ENCODE measurements around the gene TMEM132D. TPM values are rescaled to one million over a fixed set of nuclear protein-coding genes. Genes with fewer than 3 reads are reported as not detected.

The TMEM132D gene
- total RNA-seq, 1 experiment from 2014 or later, result not detected

DNA sequence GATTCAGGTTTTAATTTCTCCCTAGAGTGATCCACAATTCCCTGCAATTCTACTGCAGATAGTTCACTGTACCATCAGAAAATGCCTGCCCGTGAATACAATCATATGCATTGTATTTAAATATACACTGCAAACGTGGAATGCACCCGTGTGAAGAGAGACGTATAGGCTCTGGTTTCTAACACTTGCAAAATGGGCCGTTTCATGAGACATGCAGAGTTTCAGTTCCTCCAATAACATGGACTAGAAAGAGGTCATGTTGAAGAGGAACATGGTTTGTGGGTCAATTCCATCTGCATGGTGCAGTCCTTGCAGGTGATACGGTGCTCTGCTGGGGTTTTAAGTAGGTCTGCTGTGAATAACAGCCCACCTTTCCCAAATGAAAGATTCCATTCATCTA lies 373.3 kb downstream of the TMEM132D start:
- Histone ChIP-seq H3K4me1 (ENCODE audit: control insufficient read depth, insufficient read depth, low read length) (no peaks in the 10 kb centered on the region), H3K36me3 (ENCODE audit: control insufficient read depth, insufficient read depth, low read length) (no peaks in the 10 kb centered on the region), H3K4me3 (ENCODE audit: low read depth in 2 of 2, low read length in 2 of 2) (no peak overlapping the region), H3K9me3 (ENCODE audit: control insufficient read depth, insufficient read depth, low read depth, low read length) (no peaks in the 10 kb centered on the region), H3K27ac (ENCODE audit: low read length) (no peak overlapping the region), H3K27me3 (ENCODE audit: control insufficient read depth, insufficient read depth, low read length) (no peaks in the 10 kb centered on the region)
- TF ChIP-seq, protein P1, sequence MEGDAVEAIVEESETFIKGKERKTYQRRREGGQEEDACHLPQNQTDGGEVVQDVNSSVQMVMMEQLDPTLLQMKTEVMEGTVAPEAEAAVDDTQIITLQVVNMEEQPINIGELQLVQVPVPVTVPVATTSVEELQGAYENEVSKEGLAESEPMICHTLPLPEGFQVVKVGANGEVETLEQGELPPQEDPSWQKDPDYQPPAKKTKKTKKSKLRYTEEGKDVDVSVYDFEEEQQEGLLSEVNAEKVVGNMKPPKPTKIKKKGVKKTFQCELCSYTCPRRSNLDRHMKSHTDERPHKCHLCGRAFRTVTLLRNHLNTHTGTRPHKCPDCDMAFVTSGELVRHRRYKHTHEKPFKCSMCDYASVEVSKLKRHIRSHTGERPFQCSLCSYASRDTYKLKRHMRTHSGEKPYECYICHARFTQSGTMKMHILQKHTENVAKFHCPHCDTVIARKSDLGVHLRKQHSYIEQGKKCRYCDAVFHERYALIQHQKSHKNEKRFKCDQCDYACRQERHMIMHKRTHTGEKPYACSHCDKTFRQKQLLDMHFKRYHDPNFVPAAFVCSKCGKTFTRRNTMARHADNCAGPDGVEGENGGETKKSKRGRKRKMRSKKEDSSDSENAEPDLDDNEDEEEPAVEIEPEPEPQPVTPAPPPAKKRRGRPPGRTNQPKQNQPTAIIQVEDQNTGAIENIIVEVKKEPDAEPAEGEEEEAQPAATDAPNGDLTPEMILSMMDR (IDR thresholded peaks at IDR 0.05), result no peak
- TF ChIP-seq SIN3A (IDR thresholded peaks at IDR 0.05; ENCODE audit: borderline replicate concordance, insufficient read depth, low read depth, low read length) (no peak), TCF7L2 (IDR thresholded peaks at IDR 0.05; ENCODE audit: low read depth, low read length) (no peak), POLR2AphosphoS5 (IDR thresholded peaks at IDR 0.05; ENCODE audit: low read depth, low read length) (no peak)
- TF ChIP-seq, protein P2, sequence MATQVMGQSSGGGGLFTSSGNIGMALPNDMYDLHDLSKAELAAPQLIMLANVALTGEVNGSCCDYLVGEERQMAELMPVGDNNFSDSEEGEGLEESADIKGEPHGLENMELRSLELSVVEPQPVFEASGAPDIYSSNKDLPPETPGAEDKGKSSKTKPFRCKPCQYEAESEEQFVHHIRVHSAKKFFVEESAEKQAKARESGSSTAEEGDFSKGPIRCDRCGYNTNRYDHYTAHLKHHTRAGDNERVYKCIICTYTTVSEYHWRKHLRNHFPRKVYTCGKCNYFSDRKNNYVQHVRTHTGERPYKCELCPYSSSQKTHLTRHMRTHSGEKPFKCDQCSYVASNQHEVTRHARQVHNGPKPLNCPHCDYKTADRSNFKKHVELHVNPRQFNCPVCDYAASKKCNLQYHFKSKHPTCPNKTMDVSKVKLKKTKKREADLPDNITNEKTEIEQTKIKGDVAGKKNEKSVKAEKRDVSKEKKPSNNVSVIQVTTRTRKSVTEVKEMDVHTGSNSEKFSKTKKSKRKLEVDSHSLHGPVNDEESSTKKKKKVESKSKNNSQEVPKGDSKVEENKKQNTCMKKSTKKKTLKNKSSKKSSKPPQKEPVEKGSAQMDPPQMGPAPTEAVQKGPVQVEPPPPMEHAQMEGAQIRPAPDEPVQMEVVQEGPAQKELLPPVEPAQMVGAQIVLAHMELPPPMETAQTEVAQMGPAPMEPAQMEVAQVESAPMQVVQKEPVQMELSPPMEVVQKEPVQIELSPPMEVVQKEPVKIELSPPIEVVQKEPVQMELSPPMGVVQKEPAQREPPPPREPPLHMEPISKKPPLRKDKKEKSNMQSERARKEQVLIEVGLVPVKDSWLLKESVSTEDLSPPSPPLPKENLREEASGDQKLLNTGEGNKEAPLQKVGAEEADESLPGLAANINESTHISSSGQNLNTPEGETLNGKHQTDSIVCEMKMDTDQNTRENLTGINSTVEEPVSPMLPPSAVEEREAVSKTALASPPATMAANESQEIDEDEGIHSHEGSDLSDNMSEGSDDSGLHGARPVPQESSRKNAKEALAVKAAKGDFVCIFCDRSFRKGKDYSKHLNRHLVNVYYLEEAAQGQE (IDR thresholded peaks at IDR 0.05; ENCODE audit: insufficient read depth in 1 of 2, low read depth in 2 of 2, low read length in 1 of 2), result no peak
- BruUV-seq (replicated peaks), result no TSS peak
- ATAC-seq (no peak), DNase-seq (ENCODE audit: low read depth, low spot score) (no peak)
- ChIA-PET POLR2A (no interaction called here), CTCF (no interaction called here)
- in situ Hi-C loops (cut with HindIII; ENCODE audit: low pct_unique_long_range_greater_than_20kb, low sequenced_read_pairs) (no loop called here), intact Hi-C loops (cut with micrococcal nuclease; ENCODE audit: unreplicated experiment) (no loop called here)

DNA sequence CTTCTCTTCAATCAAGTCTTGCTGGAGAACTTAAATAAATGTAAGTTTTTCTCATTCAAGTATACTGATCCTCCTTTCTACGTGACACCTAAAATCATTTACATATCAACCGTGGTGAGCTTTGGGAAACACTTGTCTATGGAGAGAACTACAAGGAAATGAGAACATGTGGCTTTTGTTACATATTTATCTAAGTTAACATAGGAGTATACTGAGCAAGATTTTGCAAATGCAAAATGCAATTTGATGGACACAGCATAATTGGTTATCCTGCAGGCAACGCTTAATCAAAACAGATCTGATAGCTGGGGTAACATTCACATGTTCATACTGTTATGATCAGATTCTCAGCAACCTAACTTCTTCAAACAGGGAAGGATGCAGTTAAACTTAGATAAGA lies 376.3 kb downstream of the TMEM132D start:
- intact Hi-C loops (cut with micrococcal nuclease; ENCODE audit: unreplicated experiment) (no loop called here), in situ Hi-C loops (cut with HindIII; ENCODE audit: low pct_unique_long_range_greater_than_20kb, low sequenced_read_pairs) (no loop called here)
- ATAC-seq (no peak), DNase-seq (ENCODE audit: low read depth, low spot score) (no peak)
- no peak for TF ChIP-seq SIN3A (IDR thresholded peaks at IDR 0.05; ENCODE audit: borderline replicate concordance, insufficient read depth, low read depth, low read length)
- TF ChIP-seq, protein P1 (IDR thresholded peaks at IDR 0.05), result no peak
- TF ChIP-seq TCF7L2 (IDR thresholded peaks at IDR 0.05; ENCODE audit: low read depth, low read length), result no peak
- TF ChIP-seq, protein P2 (IDR thresholded peaks at IDR 0.05; ENCODE audit: insufficient read depth in 1 of 2, low read depth in 2 of 2, low read length in 1 of 2), result no peak
- TF ChIP-seq POLR2AphosphoS5 (IDR thresholded peaks at IDR 0.05; ENCODE audit: low read depth, low read length), result no peak
- Histone ChIP-seq H3K4me3 (ENCODE audit: low read depth in 2 of 2, low read length in 2 of 2) (no peak overlapping the region), H3K4me1 (ENCODE audit: control insufficient read depth, insufficient read depth, low read length) (no peaks in the 10 kb centered on the region), H3K27ac (ENCODE audit: low read length) (no peak overlapping the region), H3K36me3 (ENCODE audit: control insufficient read depth, insufficient read depth, low read length) (no peaks in the 10 kb centered on the region), H3K9me3 (ENCODE audit: control insufficient read depth, insufficient read depth, low read depth, low read length) (no peaks in the 10 kb centered on the region), H3K27me3 (ENCODE audit: control insufficient read depth, insufficient read depth, low read length) (no peaks in the 10 kb centered on the region)
- CTCF ChIA-PET, result no interaction called here
- POLR2A ChIA-PET, result no interaction called here
- no TSS peak for BruUV-seq (replicated peaks)
